ENCODE data around the gene GLDN. TPM values are rescaled to one million over a fixed set of nuclear protein-coding genes. Genes with fewer than 3 reads are reported as not detected.
A peak's percentile ranks its signal among the peaks of the same experiment; 100 is the strongest.

The GLDN gene
- total and polyA plus RNA-seq, 8 donors = 0.23 to 16.8 (median 0.68) TPM; not detected in 2

DNA sequence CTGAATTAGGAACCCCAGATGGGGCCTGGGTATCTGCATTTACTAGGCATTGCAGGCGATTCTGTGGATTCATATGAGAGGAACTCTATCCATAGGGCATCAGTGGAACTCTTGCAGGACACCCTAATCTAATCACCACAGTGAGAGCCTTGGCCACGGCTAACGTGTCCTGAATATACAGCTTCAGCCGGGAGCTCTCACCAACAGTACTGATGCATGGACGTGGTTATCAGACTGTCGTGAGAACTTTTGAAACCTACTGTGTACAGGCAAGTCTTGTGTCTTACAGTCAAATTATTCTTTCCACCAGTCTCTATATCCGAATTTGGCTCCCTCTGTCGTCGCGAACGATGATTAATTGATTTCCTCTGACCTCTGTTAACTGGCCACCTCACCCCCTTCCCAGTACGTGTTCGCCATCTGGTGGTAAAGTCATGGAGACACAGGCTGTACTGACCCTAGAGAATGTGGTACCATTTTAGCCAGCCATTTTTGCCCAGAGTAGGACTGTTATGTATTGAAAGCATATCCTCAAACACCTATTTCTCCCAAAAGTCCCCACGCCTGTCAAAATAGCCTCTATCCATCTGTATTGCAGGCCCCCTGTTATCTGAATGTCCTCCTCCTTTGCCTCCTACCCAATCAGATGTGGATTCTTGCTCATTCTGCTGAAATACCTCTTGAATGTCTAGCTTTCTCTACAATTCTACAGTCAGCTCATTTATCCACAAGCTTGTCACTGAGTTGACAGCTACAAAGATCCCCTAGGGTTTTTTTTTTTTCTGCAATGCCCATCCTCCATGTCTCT lies 39.7 kb downstream of the GLDN start:
- Histone ChIP-seq H3K4me3 (no peak overlapping the region), H3K27me3 (no peaks in the 10 kb centered on the region), H3K9me3 (no peaks in the 10 kb centered on the region), H3K27ac (no peak overlapping the region), H3K36me3 (no peaks in the 10 kb centered on the region), H3K4me1 (no peaks in the 10 kb centered on the region)
- FAIRE-seq (no peak), ATAC-seq (peak; percentile 92 to 96 (median 94)), DNase-seq (peak in 3 of 6 donors; percentile 40 to 59 (median 40))
- TF ChIP-seq CTCF (IDR thresholded peaks at IDR 0.05) = peak; percentile 48 to 72 (median 58)
- intact Hi-C loops (cut with DNase I) = loop anchor here in 2 of 3 donors (5.0 to 10.0 kb wide), 3 partner anchors 96 to 216 kb away; no protein-coding TSS in a partner anchor
- 21 to 22% methylated on average over 14 of the region's 14 CpGs for WGBS, 2 donors

GRCh38 chr15:51382787-51383186 lies 41.3 kb downstream of the GLDN start:
- H3K27me3 ChIP-seq = no peaks in the 10 kb centered on the region
- H3K4me1 ChIP-seq = no peaks in the 10 kb centered on the region
- peak in 3 of 4 donors; percentile 12 to 35 (median 21) for TF ChIP-seq CTCF (IDR thresholded peaks at IDR 0.05)
- H3K9me3 ChIP-seq = no peaks in the 10 kb centered on the region
- DNase-seq = peak in 2 of 6 donors; percentile 15 to 25
- intact Hi-C loops (cut with DNase I) = loop anchor here in 2 of 3 donors (5.0 to 10.0 kb wide), 3 partner anchors 98 to 218 kb away; no protein-coding TSS in a partner anchor
- WGBS, 2 donors = 6 to 13% methylated on average over 4 of the region's 4 CpGs
- H3K27ac ChIP-seq = no peak overlapping the region
- peak in 3 of 4 donors; percentile 35 to 56 (median 36) for ATAC-seq
- H3K4me3 ChIP-seq = no peak overlapping the region
- FAIRE-seq = no peak
- H3K36me3 ChIP-seq = no peaks in the 10 kb centered on the region

DNA sequence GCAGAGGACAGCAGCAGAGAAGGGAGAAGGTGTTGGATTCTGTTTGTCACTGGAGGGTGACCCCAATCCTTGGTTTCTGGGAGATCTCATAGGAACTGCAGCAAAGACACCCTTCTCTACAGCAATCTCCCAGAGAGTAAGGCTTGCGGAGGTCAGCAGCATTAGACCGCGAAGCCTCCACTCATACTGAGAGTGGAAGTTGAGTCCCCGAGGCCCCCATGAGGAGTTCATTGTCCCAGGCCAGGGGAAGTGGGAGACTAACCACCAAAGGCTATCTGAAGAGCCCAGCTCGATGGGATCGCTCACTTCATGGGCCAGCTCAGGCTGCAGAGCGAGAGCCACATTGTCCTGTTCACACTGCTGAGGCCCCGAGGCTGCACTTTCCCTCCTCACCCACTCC lies 44.6 kb downstream of the GLDN start:
- WGBS, 2 donors = 83 to 85% methylated on average over 8 of the region's 8 CpGs
- Histone ChIP-seq H3K27ac (no peak overlapping the region), H3K4me3 (no peak overlapping the region), H3K36me3 (no peaks in the 10 kb centered on the region), H3K9me3 (no peaks in the 10 kb centered on the region), H3K27me3 (no peaks in the 10 kb centered on the region), H3K4me1 (no peaks in the 10 kb centered on the region)
- FAIRE-seq (no peak), DNase-seq (no peak), ATAC-seq (no peak)
- TF ChIP-seq CTCF (IDR thresholded peaks at IDR 0.05) = no peak
- intact Hi-C loops (cut with DNase I) = loop anchor here in 2 of 3 donors (10.0 kb wide), 2 partner anchors 101 to 221 kb away; no protein-coding TSS in a partner anchor

GRCh38 chr15:51386486-51386885 lies 45.0 kb downstream of the GLDN start:
- FAIRE-seq (no peak), ATAC-seq (no peak), DNase-seq (no peak)
- no peaks in the 10 kb centered on the region for H3K9me3 ChIP-seq
- H3K36me3 ChIP-seq = no peaks in the 10 kb centered on the region
- no peaks in the 10 kb centered on the region for H3K27me3 ChIP-seq
- no peaks in the 10 kb centered on the region for H3K4me1 ChIP-seq
- H3K4me3 ChIP-seq = no peak overlapping the region
- 81 to 86% methylated on average over 12 of the region's 12 CpGs for WGBS, 2 donors
- no peak overlapping the region for H3K27ac ChIP-seq
- no peak for TF ChIP-seq CTCF (IDR thresholded peaks at IDR 0.05)
- intact Hi-C loops (cut with DNase I) = loop anchor here in 2 of 3 donors (10.0 kb wide), 2 partner anchors 102 to 222 kb away; no protein-coding TSS in a partner anchor

Data from pancreas (tissue), 10 donors.